Mucosa of descending colon (tissue), 3 donors: Measurements from ENCODE around the gene UBE2E1. TPM values are rescaled to one million over a fixed set of nuclear protein-coding genes. Genes with fewer than 3 reads are reported as not detected.
A peak's percentile ranks its signal among the peaks of the same experiment; 100 is the strongest.

Source experiments
- ATAC-seq: fragments of 200-7000 bp; cut with Tn5 transposase; one replicate; pipeline ENCODE4 v1.9.1; 2020; ENCODE audit warnings: mild to moderate bottlenecking, moderate library complexity
- DNase-seq, 3 donors: peaks; one replicate each; pipeline ENCODE4 v3.0.0-alpha.2; 2020
- H3K36me3 ChIP-seq: fragments of 200-600 bp; one replicate; pipeline ENCODE4 v1.8.0; 2021; ENCODE audit warnings: low read depth, mild to moderate bottlenecking
- H3K4me1 ChIP-seq: fragments of 200-600 bp; one replicate; pipeline ENCODE4 v1.8.0; 2021; ENCODE audit warnings: low read depth, mild to moderate bottlenecking
- H3K4me3 ChIP-seq: fragments of 200-600 bp; one replicate; pipeline ENCODE4 v1.8.0; 2021; ENCODE audit warnings: mild to moderate bottlenecking
- H3K9me3 ChIP-seq: fragments of 200-600 bp; one replicate; pipeline ENCODE4 v1.8.0; 2021; ENCODE audit warnings: mild to moderate bottlenecking
- CTCF ChIP-seq: fragments of 200-600 bp; IDR thresholded peaks from one replicate; pipeline ENCODE4 v1.8.0; 2022; ENCODE audit warnings: antibody characterized with exemption, mild to moderate bottlenecking
- intact Hi-C, 2 donors: fragments of 100-400 bp; cut with DNase I in 1 of 2; cut with micrococcal nuclease in 1 of 2; formaldehyde crosslinking; loops; one replicate each; pipeline versions ENCODE4 v1.11.0 to v1.11.1; 2022; cut with DNase I, micrococcal nuclease
- total RNA-seq, 3 donors: library from RNA; stranded (reverse); fragmentation: NEBNext Ultra II Directional in 2 of 3; extraction: Animal tissue kit (Norgen Biotek cat#: 25700) in 2 of 3; gene quantifications; one replicate each; pipeline versions ENCODE4 v1.2.1 to v1.2.4, GENCODE V29; 2021 to 2023
- donor health status: DM: no; HTN: no; CAD: no; lungs with moderate emphysema.
- donor health status: DM: no; HTN: no; CAD: no.
- donor health status: DM: no; HTN: yes; CAD: no.

Gene UBE2E1
- total RNA-seq, 3 donors from 2014 or later = 84.7 to 111 (median 86.8) TPM

GRCh38 chr3:23761440-23761896 is 44.3 kb upstream of the UBE2E1 start:
- ATAC-seq (peak; percentile 94), DNase-seq (peak in 1 of 3 donors; percentile 64)
- H3K36me3 ChIP-seq = no peaks in the 10 kb centered on the region
- intact Hi-C loops = no loop called here
- peak; percentile 8 for TF ChIP-seq CTCF
- H3K4me3 ChIP-seq = no peak overlapping the region
- no peaks in the 10 kb centered on the region for H3K9me3 ChIP-seq
- H3K4me1 ChIP-seq = no peaks in the 10 kb centered on the region

- no peak for TF ChIP-seq CTCF
- H3K4me1 ChIP-seq = no peaks in the 10 kb centered on the region
- H3K4me3 ChIP-seq = no peak overlapping the region
- H3K9me3 ChIP-seq = no peaks in the 10 kb centered on the region
- DNase-seq = no peak
- ATAC-seq = no peak
- intact Hi-C loops = no loop called here
- H3K36me3 ChIP-seq = no peaks in the 10 kb centered on the region
Measured at GRCh38 chr3:23762214-23762613, 43.5 kb upstream of the UBE2E1 start.

- ATAC-seq = no peak
- DNase-seq = no peak
- Histone ChIP-seq H3K9me3 (no peaks in the 10 kb centered on the region), H3K4me3 (no peak overlapping the region), H3K36me3 (no peaks in the 10 kb centered on the region), H3K4me1 (no peaks in the 10 kb centered on the region)
- intact Hi-C loops = no loop called here
- no peak for TF ChIP-seq CTCF
Measured at GRCh38 chr3:23762759-23763477, 42.8 kb upstream of the UBE2E1 start.

- no peaks in the 10 kb centered on the region for H3K4me1 ChIP-seq
- TF ChIP-seq CTCF = no peak
- H3K9me3 ChIP-seq = no peaks in the 10 kb centered on the region
- H3K36me3 ChIP-seq = no peaks in the 10 kb centered on the region
- DNase-seq (no peak), ATAC-seq (no peak)
- no peak overlapping the region for H3K4me3 ChIP-seq
- intact Hi-C loops = no loop called here
Measured at GRCh38 chr3:23764407-23764806, 41.3 kb upstream of the UBE2E1 start.

GRCh38 chr3:23767546-23767945 is 38.2 kb upstream of the UBE2E1 start:
- no peaks in the 10 kb centered on the region for H3K4me1 ChIP-seq
- ATAC-seq (no peak), DNase-seq (no peak)
- H3K36me3 ChIP-seq = no peaks in the 10 kb centered on the region
- intact Hi-C loops = no loop called here
- no peak for TF ChIP-seq CTCF
- H3K9me3 ChIP-seq = no peaks in the 10 kb centered on the region
- H3K4me3 ChIP-seq = no peak overlapping the region
